C1 segment of cervical spinal cord (tissue), 14 donors: ENCODE data around the gene BICRA.
"Not testable (repeated sequence)": the region's sequence is repeated elsewhere in the genome, so short reads cannot be mapped to it uniquely, and the experiment has no call there.

Experiments
- DNase-seq, 14 donors: peaks; one replicate each; lab custom pipeline; 2025; lab: John Stamatoyannopoulos, UW

BICRA gene

GRCh38 chr19:47661611-47662010 is 52.7 kb downstream of the BICRA start:
- DNase-seq: no peak

GRCh38 chr19:47663435-47663910 is 54.5 kb downstream of the BICRA start:
- DNase-seq: no peak

DNA sequence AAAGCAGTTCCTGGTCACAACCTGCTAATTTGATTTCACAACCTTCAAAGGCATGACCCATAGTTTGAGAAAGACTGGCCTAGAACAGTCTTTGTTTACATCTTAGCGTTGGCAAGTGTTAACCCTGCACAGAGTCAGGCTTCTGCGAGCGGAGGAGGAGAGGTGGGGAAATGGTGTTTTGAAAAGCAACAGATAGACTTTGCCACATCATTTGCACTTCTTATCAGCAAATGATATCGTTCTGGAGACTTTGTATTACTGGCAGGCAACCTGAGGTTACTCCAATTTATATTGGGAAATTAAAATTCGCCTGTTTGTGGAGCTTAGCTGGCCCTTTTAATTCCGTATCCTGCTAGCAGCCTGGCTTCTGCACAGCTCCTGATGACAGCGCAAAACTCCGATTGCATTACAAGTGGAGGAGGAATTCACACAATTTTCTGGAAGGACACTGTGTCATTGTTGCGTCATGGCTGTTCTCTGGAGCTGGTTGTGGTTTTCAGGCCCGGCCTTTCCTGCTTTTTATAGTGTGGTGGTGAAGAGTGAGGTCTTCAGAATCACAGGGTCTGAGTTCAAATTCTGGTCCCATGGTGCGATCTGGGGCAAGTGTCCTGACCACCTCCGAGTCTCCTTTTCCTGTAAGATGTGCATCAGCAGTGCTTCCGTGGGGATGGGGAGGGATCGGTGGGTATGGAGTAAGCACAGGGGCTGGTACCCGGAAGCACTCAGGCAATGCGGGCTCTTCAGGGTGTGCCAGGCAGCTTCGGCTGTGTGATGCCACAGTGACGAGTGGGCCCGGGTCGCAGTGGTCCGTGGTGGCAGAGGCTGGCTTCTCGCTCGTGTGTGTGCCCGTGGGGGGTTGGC is 55.2 kb downstream of the BICRA start:
- DNase-seq: peak in 10 of 14 donors; percentile 16 to 69 (median 36)

- not testable (repeated sequence) for DNase-seq
Observed at GRCh38 chr19:47668556-47668955, 59.6 kb downstream of the BICRA start.

DNA sequence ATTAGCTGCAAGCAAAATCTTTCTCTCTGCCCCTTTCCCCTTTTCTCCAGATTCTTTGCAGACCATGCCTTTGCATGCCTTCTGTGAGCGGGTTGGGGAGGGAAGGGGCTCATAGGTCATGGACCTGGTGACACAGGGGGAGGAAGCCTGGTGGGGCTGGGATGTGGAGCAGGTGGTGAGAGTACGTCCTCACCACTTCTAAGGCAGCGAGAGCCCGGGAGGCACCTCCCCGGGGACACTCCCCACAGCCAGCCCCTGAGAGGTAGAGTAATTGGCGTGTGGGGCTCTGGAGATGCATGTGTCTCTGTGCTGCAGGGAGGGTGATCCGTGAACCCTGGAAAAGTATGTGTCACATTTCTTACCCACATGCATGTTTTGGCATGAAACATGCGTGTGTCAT is 61.8 kb downstream of the BICRA start:
- no peak for DNase-seq

DNA sequence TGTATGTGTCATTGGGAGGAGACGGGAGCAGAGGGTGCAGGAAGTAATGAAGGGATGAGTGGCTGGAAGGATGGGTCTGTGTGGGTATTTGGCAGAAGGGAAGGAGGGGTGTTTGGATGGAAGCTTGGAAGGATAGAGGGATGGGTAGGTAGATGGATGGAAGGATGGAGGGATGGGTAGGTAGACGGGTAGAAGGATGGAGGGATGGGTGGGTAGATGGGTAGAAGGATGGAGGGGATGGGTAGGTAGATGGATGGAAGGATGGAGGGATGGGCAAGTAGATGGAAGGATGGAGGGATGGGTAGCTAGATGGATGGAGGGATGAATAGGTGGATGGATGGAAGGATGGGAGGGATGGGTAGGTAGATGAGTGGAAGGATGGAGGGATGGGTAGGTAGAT is 62.6 kb downstream of the BICRA start:
- no peak for DNase-seq

DNA sequence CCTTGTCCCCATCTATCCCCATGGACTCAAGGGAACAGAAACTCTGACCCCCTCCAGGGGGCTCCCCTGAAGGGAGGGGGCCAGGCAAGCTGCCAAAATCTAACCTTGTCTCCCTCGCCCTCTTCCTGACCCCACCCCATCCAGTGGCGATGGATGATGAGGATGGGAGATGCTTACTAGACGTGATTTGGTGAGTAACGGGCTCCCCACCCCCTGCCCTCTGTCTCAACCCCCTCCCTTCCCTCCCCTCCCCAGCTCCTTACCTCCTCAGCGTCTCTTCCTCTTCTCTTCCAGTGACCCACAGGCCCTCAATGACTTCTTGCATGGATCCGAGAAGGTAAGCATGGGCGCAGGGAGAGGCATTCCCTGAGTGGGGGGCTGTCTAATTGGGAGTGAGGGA is 64.5 kb downstream of the BICRA start:
- no peak for DNase-seq

GRCh38 chr19:47674548-47674947 is 65.6 kb downstream of the BICRA start:
- DNase-seq: no peak

DNA sequence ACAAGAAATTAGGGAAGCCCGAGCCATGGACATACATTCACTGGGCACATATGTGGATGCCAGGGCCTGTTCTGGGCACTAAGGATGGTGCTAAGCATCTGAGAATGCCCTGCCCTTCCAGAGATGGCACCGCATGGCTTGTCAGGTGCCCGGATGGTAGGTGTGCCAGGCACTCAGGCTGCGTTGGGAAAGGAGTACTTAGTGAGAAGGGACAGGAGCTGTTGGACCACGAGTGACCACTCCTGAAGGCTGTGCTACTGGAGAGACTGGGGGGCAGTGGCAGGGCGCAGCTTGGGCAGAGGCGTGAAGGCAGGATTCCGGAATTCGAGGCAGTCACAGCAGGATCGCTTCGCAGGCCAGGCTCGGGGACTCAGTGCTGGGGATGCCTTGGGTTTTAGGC is 66.3 kb downstream of the BICRA start:
- DNase-seq: no peak

GRCh38 chr19:47675859-47676258 is 66.9 kb downstream of the BICRA start:
- no peak for DNase-seq

DNA sequence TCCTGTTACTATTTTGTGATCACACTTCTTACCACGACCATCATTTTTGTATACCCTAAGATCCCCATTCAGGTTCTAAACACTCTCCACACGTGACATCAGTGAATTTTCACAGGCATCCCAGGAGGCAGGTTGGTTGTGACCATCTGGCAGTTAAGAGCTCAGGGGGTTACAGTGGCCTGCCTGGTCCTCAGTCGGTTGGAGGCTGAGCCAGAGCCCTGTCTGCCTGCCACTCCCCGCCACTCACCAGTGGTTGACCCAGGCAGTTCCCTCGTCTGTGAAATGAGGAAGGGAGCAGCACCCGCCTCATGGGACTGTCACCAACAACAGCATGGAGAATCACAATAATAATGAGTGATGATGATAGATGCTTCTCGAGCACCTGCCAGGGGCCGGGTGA is 67.9 kb downstream of the BICRA start:
- DNase-seq: peak in 1 of 14 donors; percentile 22

- DNase-seq: no peak
Observed at GRCh38 chr19:47679251-47679900, 70.4 kb downstream of the BICRA start.

- no peak for DNase-seq
Observed at GRCh38 chr19:47679922-47680857, 71.3 kb downstream of the BICRA start.

GRCh38 chr19:47680858-47681332 is 72.0 kb downstream of the BICRA start:
- DNase-seq: no peak

GRCh38 chr19:47681388-47681787 is 72.5 kb downstream of the BICRA start:
- DNase-seq: no peak

- no peak for DNase-seq
Observed at GRCh38 chr19:47681936-47682335, 73.0 kb downstream of the BICRA start.

DNA sequence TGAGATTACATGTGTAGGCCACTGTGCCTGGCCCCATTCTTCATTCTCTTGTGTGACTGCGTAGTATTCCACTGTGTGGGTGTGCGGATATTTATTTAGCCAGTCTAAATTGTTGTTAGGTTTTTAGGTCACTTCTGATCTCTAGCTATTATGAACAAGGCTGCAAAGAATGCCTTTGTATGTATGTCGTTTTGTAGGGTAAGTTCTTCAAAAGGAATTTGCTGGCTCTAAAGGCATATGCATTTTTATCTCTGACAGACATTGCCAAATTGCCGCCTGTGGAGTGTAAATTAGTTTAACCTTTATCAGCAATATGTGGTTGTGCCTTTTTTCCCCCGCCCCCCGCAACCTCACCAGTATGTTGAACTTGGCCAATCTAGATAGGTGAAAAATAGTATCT is 74.0 kb downstream of the BICRA start:
- peak in 1 of 14 donors; percentile 12 for DNase-seq

GRCh38 chr19:47686679-47687450 is 77.9 kb downstream of the BICRA start:
- DNase-seq: no peak

DNA sequence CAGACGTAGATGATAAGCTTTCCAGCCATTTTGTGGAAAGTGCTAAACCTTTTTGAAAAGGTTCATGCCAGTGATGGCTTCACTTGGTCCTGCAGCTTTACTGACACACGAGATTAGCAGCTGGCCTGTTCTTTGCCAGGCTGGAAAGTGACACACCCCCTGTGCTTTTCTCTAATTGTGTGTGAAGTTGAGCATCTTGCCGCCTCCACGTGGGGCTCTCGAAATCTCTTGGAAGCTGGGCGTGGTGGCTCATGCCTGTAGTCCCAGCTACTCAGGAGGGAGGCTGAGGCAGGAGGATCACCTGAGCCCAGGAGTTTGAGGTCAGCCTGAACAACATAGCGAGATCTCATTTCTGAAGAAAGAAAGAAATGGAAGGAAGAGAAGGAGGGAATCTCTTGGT is 79.0 kb downstream of the BICRA start:
- DNase-seq: no peak

- DNase-seq: no peak
Observed at GRCh38 chr19:47691090-47691489, 82.2 kb downstream of the BICRA start.

DNA sequence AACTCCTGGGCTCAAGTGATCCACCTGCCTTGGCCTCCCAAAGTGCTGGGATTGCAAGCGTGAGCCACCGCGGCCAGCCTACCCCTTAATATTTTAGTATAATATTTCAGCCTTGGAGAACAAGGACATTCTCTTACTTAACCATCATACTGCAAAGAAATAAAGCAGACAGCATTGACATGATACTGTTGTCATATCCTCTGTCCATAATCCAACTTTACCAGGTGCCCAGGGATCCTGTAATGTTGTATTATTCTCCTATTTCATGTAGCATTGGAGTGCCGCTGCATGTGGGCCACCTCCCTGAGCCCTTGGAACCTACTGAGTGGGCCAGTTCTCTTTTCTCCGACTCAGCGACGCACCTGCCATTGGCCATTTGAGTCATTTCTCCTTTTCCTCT is 82.8 kb downstream of the BICRA start:
- DNase-seq: no peak
